Hepatocyte (in vitro differentiated cells): Measurements from ENCODE around the gene RIN2. TPM values are rescaled to one million over a fixed set of nuclear protein-coding genes. Genes with fewer than 3 reads are reported as not detected.

Experiments
- DNase-seq: peaks from one replicate; pipeline ENCODE4 v3.0.0-alpha.2; 2016; ENCODE audit warnings: low spot score
- H2AFZ ChIP-seq: fragments of 200-600 bp; sonication (generic); 2 replicates; pipeline ENCODE4 v1.6.0; 2016; ENCODE audit warnings: antibody characterized with exemption, mild to moderate bottlenecking
- H3K27ac ChIP-seq: fragments of 200-600 bp; sonication (generic); 2 replicates; pipeline ENCODE4 v1.5.1; 2016; ENCODE audit warnings: mild to moderate bottlenecking
- H3K27me3 ChIP-seq: fragments of 200-600 bp; sonication (generic); 2 replicates; pipeline ENCODE4 v1.6.1; 2016
- H3K36me3 ChIP-seq: fragments of 200-600 bp; sonication (generic); replicated peaks from 2 replicates; pipeline ENCODE4 v1.5.1; 2016; ENCODE audit warnings: low read depth; ENCODE audit not compliant: insufficient read depth
- H3K4me1 ChIP-seq: fragments of 200-600 bp; sonication (generic); 2 replicates; pipeline ENCODE4 v1.5.1; 2016; ENCODE audit warnings: mild to moderate bottlenecking, moderate library complexity; ENCODE audit not compliant: insufficient read depth
- H3K4me2 ChIP-seq: fragments of 200-600 bp; sonication (generic); 2 replicates; pipeline ENCODE4 v1.6.0; 2016
- H3K4me3 ChIP-seq: fragments of 200-600 bp; sonication (generic); 2 replicates; pipeline ENCODE4 v1.5.1; 2016; ENCODE audit warnings: mild to moderate bottlenecking
- H3K79me2 ChIP-seq: fragments of 200-600 bp; sonication (generic); 2 replicates; pipeline ENCODE4 v1.6.0; 2017; ENCODE audit warnings: mild to moderate bottlenecking
- H3K9me2 ChIP-seq: fragments of 200-600 bp; sonication (generic); replicated peaks from 2 replicates; pipeline ENCODE4 v1.6.0; 2017; ENCODE audit warnings: mild to moderate bottlenecking; ENCODE audit not compliant: insufficient read depth
- H3K9me3 ChIP-seq: fragments of 200-600 bp; sonication (generic); 2 replicates; pipeline ENCODE4 v1.5.1; 2016; ENCODE audit warnings: low read depth, mild to moderate bottlenecking
- H4K20me1 ChIP-seq: fragments of 200-600 bp; sonication (generic); 2 replicates; pipeline ENCODE4 v1.6.0; 2016; ENCODE audit warnings: mild to moderate bottlenecking; ENCODE audit not compliant: insufficient read depth, poor library complexity, severe bottlenecking
- CTCF ChIP-seq: fragments of 200-600 bp; sonication (generic); IDR thresholded peaks from 2 replicates; pipeline ENCODE4 v1.5.1; 2016; ENCODE audit warnings: antibody characterized with exemption, mild to moderate bottlenecking; ENCODE audit not compliant: poor library complexity
- EZH2 ChIP-seq: fragments of 200-600 bp; sonication (generic); IDR thresholded peaks from 2 replicates; pipeline ENCODE4 v1.6.1; 2016; ENCODE audit warnings: antibody characterized with exemption, mild to moderate bottlenecking, borderline replicate concordance
- EZH2phosphoT487 ChIP-seq: fragments of 200-600 bp; sonication (generic); IDR thresholded peaks from one replicate; pipeline ENCODE4 v1.6.1; 2018; ENCODE audit warnings: antibody characterized with exemption, mild to moderate bottlenecking, low read depth, moderate library complexity; ENCODE audit not compliant: unreplicated experiment, severe bottlenecking
- WGBS: methylation state at CpG from one replicate; pipeline ENCODE4 v1.1.6; 2016; ENCODE audit warnings: low lambda C conversion rate; ENCODE audit errors: missing lambda C conversion rate; 5-methylcytosine and 5-hydroxymethylcytosine counted together
- polyA plus RNA-seq: library from polyadenylated mRNA; unstranded; fragments of >200 nt; fragmentation: Nextera tagmentation; extraction: Ambion mirVana; gene quantifications from 2 replicates; pipeline ENCODE4 v1.2.1, GENCODE V29; 2016
- total RNA-seq: library from RNA; depleted of rRNA; stranded (reverse); fragments of >200 nt; gene quantifications from 2 replicates; pipeline ENCODE4 v1.2.3, GENCODE V29; 2014

Gene RIN2
- total and polyA plus RNA-seq, 2 experiments from 2014 or later = 24.5 to 39.0 TPM

GRCh38 chr20:19734811-19735210 lies 23.2 kb upstream of the RIN2 start:
- H2AFZ ChIP-seq = no peak overlapping the region
- H3K4me2 ChIP-seq = no peak overlapping the region
- H3K27ac ChIP-seq = peak overlapping the region; percentile 91
- no peaks in the 10 kb centered on the region for H3K9me3 ChIP-seq
- H3K9me2 ChIP-seq = no peaks in the 10 kb centered on the region
- H3K4me1 ChIP-seq = peaks cover 21% of the 10 kb centered on the region
- H3K79me2 ChIP-seq = no peaks in the 10 kb centered on the region
- H3K36me3 ChIP-seq = no peaks in the 10 kb centered on the region
- TF ChIP-seq EZH2 (no peak), CTCF (no peak), EZH2phosphoT487 (no peak)
- H4K20me1 ChIP-seq = no peaks in the 10 kb centered on the region
- H3K4me3 ChIP-seq = no peak overlapping the region
- H3K27me3 ChIP-seq = no peaks in the 10 kb centered on the region
- no peak for DNase-seq
- WGBS = 76% methylated on average over 1 of the region's 1 CpG

- H3K4me1 ChIP-seq = peaks cover 21% of the 10 kb centered on the region
- no peak overlapping the region for H2AFZ ChIP-seq
- peak overlapping the region; percentile 14 for H3K4me2 ChIP-seq
- TF ChIP-seq CTCF (no peak), EZH2phosphoT487 (no peak), EZH2 (no peak)
- H3K4me3 ChIP-seq = no peak overlapping the region
- peak overlapping the region; percentile 91 for H3K27ac ChIP-seq
- DNase-seq = peak; percentile 69
- no peaks in the 10 kb centered on the region for H3K79me2 ChIP-seq
- H3K9me3 ChIP-seq = no peaks in the 10 kb centered on the region
- no peaks in the 10 kb centered on the region for H3K9me2 ChIP-seq
- H3K36me3 ChIP-seq = no peaks in the 10 kb centered on the region
- no peaks in the 10 kb centered on the region for H4K20me1 ChIP-seq
- no peaks in the 10 kb centered on the region for H3K27me3 ChIP-seq
- 36% methylated on average over 6 of the region's 6 CpGs for WGBS
These were observed 22.6 kb upstream of the RIN2 start for GRCh38 chr20:19735446-19735845.

- 47% methylated on average over 4 of the region's 4 CpGs for WGBS
- Histone ChIP-seq H3K4me1 (peaks cover 21% of the 10 kb centered on the region), H3K4me3 (no peak overlapping the region), H3K27me3 (no peaks in the 10 kb centered on the region), H3K9me2 (no peaks in the 10 kb centered on the region), H4K20me1 (no peaks in the 10 kb centered on the region), H2AFZ (no peak overlapping the region), H3K9me3 (no peaks in the 10 kb centered on the region), H3K4me2 (no peak overlapping the region), H3K79me2 (no peaks in the 10 kb centered on the region), H3K36me3 (no peaks in the 10 kb centered on the region), H3K27ac (peak overlapping the region; percentile 91)
- TF ChIP-seq CTCF (no peak), EZH2 (no peak), EZH2phosphoT487 (no peak)
- DNase-seq = peak; percentile 65
These were observed 21.0 kb upstream of the RIN2 start for GRCh38 chr20:19737025-19737424.

- no peak overlapping the region for H2AFZ ChIP-seq
- no peaks in the 10 kb centered on the region for H3K79me2 ChIP-seq
- no peaks in the 10 kb centered on the region for H3K9me3 ChIP-seq
- TF ChIP-seq EZH2phosphoT487 (no peak), EZH2 (no peak), CTCF (no peak)
- H3K27ac ChIP-seq = peak overlapping the region; percentile 28
- H3K9me2 ChIP-seq = no peaks in the 10 kb centered on the region
- H4K20me1 ChIP-seq = no peaks in the 10 kb centered on the region
- no peak overlapping the region for H3K4me2 ChIP-seq
- peaks cover 21% of the 10 kb centered on the region for H3K4me1 ChIP-seq
- DNase-seq = no peak
- WGBS = 83% methylated on average over 5 of the region's 5 CpGs
- no peak overlapping the region for H3K4me3 ChIP-seq
- no peaks in the 10 kb centered on the region for H3K36me3 ChIP-seq
- no peaks in the 10 kb centered on the region for H3K27me3 ChIP-seq
These were observed 19.1 kb upstream of the RIN2 start for GRCh38 chr20:19738951-19739350.
